CD4-positive, CD25-positive, alpha-beta regulatory T cell (primary cell): ENCODE measurements around the gene CASP8AP2. TPM values are rescaled to one million over a fixed set of nuclear protein-coding genes. Genes with fewer than 3 reads are reported as not detected.
A peak's percentile ranks its signal among the peaks of the same experiment; 100 is the strongest.

Experiments
- ATAC-seq, 2 donors: fragments of 150-1000 bp; cut with Tn5 transposase; one replicate each; pipeline ENCODE4 v1.10.0; 2021; ENCODE audit warnings: low read depth in 2 of 2, moderate number of reproducible peaks in 2 of 2, moderate library complexity in 1 of 2
- DNase-seq, 3 donors: peaks; one replicate each; pipeline versions ENCODE4 v3.0.0 to v3.0.0-alpha.2; 2012 to 2022; ENCODE audit warnings: mixed read lengths in 1 of 3
- H3K27ac ChIP-seq: one replicate; pipeline ENCODE4 v1.7.0; 2013; ENCODE audit warnings: mild to moderate bottlenecking, low read length; ENCODE audit not compliant: insufficient read depth, poor library complexity, severe bottlenecking
- H3K27me3 ChIP-seq: one replicate; pipeline ENCODE4 v1.7.0; 2013; ENCODE audit warnings: low read length; ENCODE audit not compliant: control insufficient read depth, insufficient read depth
- H3K36me3 ChIP-seq: one replicate; pipeline ENCODE4 v1.7.0; 2013; ENCODE audit warnings: mild to moderate bottlenecking, low read length, moderate library complexity; ENCODE audit not compliant: control insufficient read depth, insufficient read depth
- H3K4me1 ChIP-seq: 2 replicates; pipeline ENCODE4 v1.7.0; 2013; ENCODE audit warnings: mild to moderate bottlenecking, low read length; ENCODE audit not compliant: insufficient read depth, control insufficient read depth, poor library complexity, severe bottlenecking
- H3K4me3 ChIP-seq: one replicate; pipeline ENCODE4 v1.7.0; 2013; ENCODE audit warnings: low read depth, mild to moderate bottlenecking, low read length, moderate library complexity
- H3K9me3 ChIP-seq, 2 experiments: 1 replicate in 1 of 2; 2 replicates in 1 of 2; pipeline ENCODE4 v1.7.0; 2013; ENCODE audit warnings: low read length in 2 of 2, mild to moderate bottlenecking in 1 of 2, moderate library complexity in 1 of 2; ENCODE audit not compliant: control insufficient read depth in 2 of 2
- H3K27ac Mint-ChIP-seq, 3 donors: one replicate each; pipeline ENCODE4 v1.8.0; 2020 to 2022; ENCODE audit warnings: mild to moderate bottlenecking in 3 of 3, mixed read lengths in 3 of 3, moderate library complexity in 2 of 3
- H3K27me3 Mint-ChIP-seq: one replicate; pipeline ENCODE4 v1.8.0; 2022; ENCODE audit warnings: mild to moderate bottlenecking, mixed read lengths
- H3K36me3 Mint-ChIP-seq: one replicate; pipeline ENCODE4 v1.8.0; 2020; ENCODE audit warnings: mixed read lengths
- H3K4me1 Mint-ChIP-seq, 4 donors: one replicate each; pipeline ENCODE4 v1.8.0; 2020 to 2022; ENCODE audit warnings: mixed read lengths in 4 of 4, mild to moderate bottlenecking in 1 of 4
- H3K4me3 Mint-ChIP-seq, 4 donors: one replicate each; pipeline ENCODE4 v1.8.0; 2020 to 2022; ENCODE audit warnings: mild to moderate bottlenecking in 4 of 4, mixed read lengths in 4 of 4, moderate library complexity in 3 of 4
- H3K9me3 Mint-ChIP-seq, 7 donors: one replicate each; pipeline ENCODE4 v1.8.0; 2020 to 2022; ENCODE audit warnings: mixed read lengths in 7 of 7, mild to moderate bottlenecking in 3 of 7, moderate library complexity in 2 of 7
- polyA plus RNA-seq, 4 donors: library from polyadenylated mRNA; unstranded; fragments of 300-500 nt; fragmentation: Illumina TruSeq; gene quantifications; one replicate each; pipeline ENCODE4 v1.2.3, GENCODE V29; 2021
- total RNA-seq: library from RNA; stranded (reverse); gene quantifications from one replicate; pipeline ENCODE4 v1.2.3, GENCODE V29; 2022

Gene CASP8AP2
- total and polyA plus RNA-seq, 5 donors from 2014 or later: 30.8 to 59.2 (median 51.0) TPM

- DNase-seq (no peak), ATAC-seq (no peak)
- H3K36me3 ChIP-seq: peaks cover 66% of the 10 kb centered on the region
- H3K27me3 Mint-ChIP-seq: no peaks in the 10 kb centered on the region
- H3K4me1 Mint-ChIP-seq: peaks cover 3 to 16% (median 7%) of the 10 kb centered on the region in 4 donors
- no peaks in the 10 kb centered on the region for H3K27me3 ChIP-seq
- no peak overlapping the region for H3K4me3 ChIP-seq
- H3K36me3 Mint-ChIP-seq: peaks cover 42% of the 10 kb centered on the region
- H3K27ac ChIP-seq: no peak overlapping the region
- H3K4me1 ChIP-seq: no peaks in the 10 kb centered on the region
- H3K4me3 Mint-ChIP-seq: no peak overlapping the region
- H3K9me3 Mint-ChIP-seq: peaks cover 0 to 2% (median 0%) of the 10 kb centered on the region in 7 donors
- no peaks in the 10 kb centered on the region for H3K9me3 ChIP-seq
- H3K27ac Mint-ChIP-seq: no peak overlapping the region
These were observed 36.5 kb downstream of the CASP8AP2 start for GRCh38 chr6:89866024-89866678.

- no peak overlapping the region for H3K4me3 ChIP-seq
- H3K27me3 ChIP-seq: no peaks in the 10 kb centered on the region
- Mint-ChIP-seq H3K4me3 (peak overlapping the region in 1 of 4 donors; percentile 15), H3K36me3 (peaks cover 24% of the 10 kb centered on the region), H3K9me3 (no peaks in the 10 kb centered on the region), H3K4me1 (peaks cover 4 to 18% (median 7%) of the 10 kb centered on the region in 4 donors), H3K27me3 (no peaks in the 10 kb centered on the region), H3K27ac (no peak overlapping the region)
- H3K9me3 ChIP-seq: no peaks in the 10 kb centered on the region
- H3K4me1 ChIP-seq: no peaks in the 10 kb centered on the region
- DNase-seq: no peak
- ATAC-seq: no peak
- H3K36me3 ChIP-seq: peaks cover 29% of the 10 kb centered on the region
- no peak overlapping the region for H3K27ac ChIP-seq
These were observed 44.0 kb downstream of the CASP8AP2 start for GRCh38 chr6:89873721-89874120.

GRCh38 chr6:89874438-89874837 lies 44.8 kb downstream of the CASP8AP2 start:
- DNase-seq: no peak
- H3K9me3 ChIP-seq: no peaks in the 10 kb centered on the region
- no peak overlapping the region for H3K27ac Mint-ChIP-seq
- H3K4me1 ChIP-seq: no peaks in the 10 kb centered on the region
- no peak overlapping the region for H3K4me3 ChIP-seq
- H3K36me3 ChIP-seq: peaks cover 29% of the 10 kb centered on the region
- no peaks in the 10 kb centered on the region for H3K27me3 Mint-ChIP-seq
- H3K4me3 Mint-ChIP-seq: peak overlapping the region in 1 of 4 donors; percentile 15
- no peaks in the 10 kb centered on the region for H3K27me3 ChIP-seq
- no peaks in the 10 kb centered on the region for H3K9me3 Mint-ChIP-seq
- H3K27ac ChIP-seq: peak overlapping the region; percentile 47
- ATAC-seq: no peak
- H3K36me3 Mint-ChIP-seq: peaks cover 22% of the 10 kb centered on the region
- peaks cover 4 to 14% (median 7%) of the 10 kb centered on the region in 4 donors for H3K4me1 Mint-ChIP-seq

GRCh38 chr6:89886378-89887120 lies 56.9 kb downstream of the CASP8AP2 start:
- Mint-ChIP-seq H3K4me3 (no peak overlapping the region), H3K27me3 (peaks cover 21% of the 10 kb centered on the region), H3K9me3 (no peaks in the 10 kb centered on the region), H3K36me3 (no peaks in the 10 kb centered on the region), H3K27ac (no peak overlapping the region), H3K4me1 (peaks cover 0 to 4% (median 1%) of the 10 kb centered on the region in 4 donors)
- H3K27ac ChIP-seq: no peak overlapping the region
- no peak for ATAC-seq
- H3K27me3 ChIP-seq: peaks cover 5% of the 10 kb centered on the region
- H3K4me1 ChIP-seq: no peaks in the 10 kb centered on the region
- no peaks in the 10 kb centered on the region for H3K36me3 ChIP-seq
- no peaks in the 10 kb centered on the region for H3K9me3 ChIP-seq
- no peak overlapping the region for H3K4me3 ChIP-seq
- DNase-seq: no peak

GRCh38 chr6:89887452-89888137 lies 57.9 kb downstream of the CASP8AP2 start:
- ATAC-seq (peak; percentile 47 to 52), DNase-seq (peak in 1 of 3 donors; percentile 15)

GRCh38 chr6:89888138-89888514 lies 58.4 kb downstream of the CASP8AP2 start:
- Histone ChIP-seq H3K9me3 (no peaks in the 10 kb centered on the region), H3K4me3 (no peak overlapping the region), H3K4me1 (no peaks in the 10 kb centered on the region), H3K36me3 (no peaks in the 10 kb centered on the region), H3K27ac (no peak overlapping the region), H3K27me3 (peaks cover 7% of the 10 kb centered on the region)
- H3K27ac Mint-ChIP-seq: no peak overlapping the region
- no peaks in the 10 kb centered on the region for H3K9me3 Mint-ChIP-seq
- peaks cover 30% of the 10 kb centered on the region for H3K27me3 Mint-ChIP-seq
- H3K36me3 Mint-ChIP-seq: no peaks in the 10 kb centered on the region
- DNase-seq (no peak), ATAC-seq (no peak)
- H3K4me3 Mint-ChIP-seq: no peak overlapping the region
- peaks cover 0 to 5% (median 1%) of the 10 kb centered on the region in 4 donors for H3K4me1 Mint-ChIP-seq

More at GRCh38 chr6:89887452-89888137, 57.9 kb downstream of the CASP8AP2 start:
- H3K9me3 ChIP-seq: no peaks in the 10 kb centered on the region
- no peak overlapping the region for H3K4me3 ChIP-seq
- no peaks in the 10 kb centered on the region for H3K4me1 ChIP-seq
- no peaks in the 10 kb centered on the region for H3K9me3 Mint-ChIP-seq
- no peak overlapping the region for H3K27ac ChIP-seq
- no peaks in the 10 kb centered on the region for H3K36me3 ChIP-seq
- H3K27me3 Mint-ChIP-seq: peaks cover 25% of the 10 kb centered on the region
- H3K4me1 Mint-ChIP-seq: peaks cover 0 to 5% (median 1%) of the 10 kb centered on the region in 4 donors
- no peaks in the 10 kb centered on the region for H3K36me3 Mint-ChIP-seq
- peaks cover 7% of the 10 kb centered on the region for H3K27me3 ChIP-seq
- no peak overlapping the region for H3K27ac Mint-ChIP-seq
- H3K4me3 Mint-ChIP-seq: peak overlapping the region in 2 of 4 donors; percentile 58 to 60

- Histone ChIP-seq H3K27ac (no peak overlapping the region), H3K36me3 (no peaks in the 10 kb centered on the region), H3K27me3 (peaks cover 9% of the 10 kb centered on the region), H3K4me3 (no peak overlapping the region), H3K4me1 (no peaks in the 10 kb centered on the region), H3K9me3 (no peaks in the 10 kb centered on the region)
- Mint-ChIP-seq H3K27me3 (peaks cover 38% of the 10 kb centered on the region), H3K9me3 (no peaks in the 10 kb centered on the region), H3K36me3 (no peaks in the 10 kb centered on the region), H3K4me1 (peaks cover 0 to 5% (median 1%) of the 10 kb centered on the region in 4 donors), H3K4me3 (no peak overlapping the region), H3K27ac (no peak overlapping the region)
- no peak for ATAC-seq
- peak in 1 of 3 donors; percentile 62 for DNase-seq
These were observed 59.2 kb downstream of the CASP8AP2 start for GRCh38 chr6:89888871-89889270.
